GM18498 (cell line): ENCODE measurements around the gene RPS6KA5.
A peak's percentile ranks its signal among the peaks of the same experiment; 100 is the strongest.
"Not testable (repeated sequence)": the region's sequence is repeated elsewhere in the genome, so short reads cannot be mapped to it uniquely, and the experiment has no call there.

Source experiments
- ATAC-seq: cut with Tn5 transposase; IDR thresholded peaks from one replicate; pipeline ENCODE4 v1.9.1; 2021; ENCODE audit warnings: mild to moderate bottlenecking, moderate library complexity; ENCODE audit not compliant: unreplicated experiment

RPS6KA5 gene

GRCh38 chr14:91068642-91069041, 8.2 kb upstream of the RPS6KA5 start:
- ATAC-seq = no peak

DNA sequence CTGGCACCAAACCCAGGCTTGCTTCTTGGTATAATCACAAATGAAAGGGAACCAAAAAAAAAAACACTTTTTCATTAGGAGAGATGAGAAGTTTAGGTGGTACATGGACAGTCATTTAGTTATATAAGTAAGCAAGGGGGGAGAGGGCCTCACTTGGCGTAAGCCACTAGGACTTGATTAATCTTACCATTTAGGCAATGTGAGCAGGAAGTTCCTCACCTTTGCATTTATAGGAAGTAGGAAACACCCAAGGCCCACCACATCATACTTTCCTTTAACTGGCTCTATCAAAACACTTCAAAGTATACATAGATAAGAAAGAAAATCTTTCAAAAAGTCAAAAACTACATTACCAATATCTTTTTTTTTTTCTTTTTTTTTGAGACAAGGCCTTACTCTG, 6.7 kb upstream of the RPS6KA5 start:
- no peak for ATAC-seq

- ATAC-seq = no peak
Measured at GRCh38 chr14:91065266-91065665, 4.8 kb upstream of the RPS6KA5 start.

DNA sequence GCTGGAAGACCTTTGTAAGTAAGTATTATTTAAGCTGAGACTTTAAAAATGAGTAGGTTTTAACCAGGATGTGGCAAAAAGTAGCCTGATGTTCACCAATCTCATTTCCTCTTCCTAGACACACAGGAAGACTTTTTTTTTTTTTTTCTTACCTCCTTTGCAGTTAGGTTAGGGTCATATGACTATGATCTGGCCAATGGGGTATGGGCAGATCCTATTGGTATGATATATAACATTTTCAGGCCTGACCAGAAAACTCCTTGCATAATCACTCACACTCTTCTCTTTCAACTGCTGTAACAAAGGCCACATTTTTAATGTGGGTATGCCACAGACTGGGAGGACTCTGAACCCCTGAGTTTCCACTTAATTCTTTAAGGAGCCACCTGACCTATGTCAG, 2.7 kb upstream of the RPS6KA5 start:
- ATAC-seq = no peak

DNA sequence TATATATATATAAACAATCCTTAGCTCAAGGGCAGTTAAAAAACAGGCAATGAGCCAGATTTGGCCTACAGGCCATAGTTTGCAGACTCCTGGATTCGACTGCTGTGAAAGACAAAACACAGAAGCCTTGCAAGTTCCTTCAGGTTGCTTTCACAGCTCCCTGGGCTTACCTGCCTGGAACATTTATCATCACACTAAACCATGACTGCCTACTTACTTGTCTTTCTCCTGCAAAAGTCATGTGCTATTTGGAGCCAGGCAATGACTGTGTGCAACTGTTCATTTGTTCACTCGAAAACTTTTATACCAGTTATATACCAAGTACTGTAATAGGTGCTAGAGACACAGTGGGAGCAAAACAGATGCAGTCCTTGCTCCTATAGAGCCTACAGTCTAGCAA, 2.2 kb upstream of the RPS6KA5 start:
- no peak for ATAC-seq

GRCh38 chr14:91061056-91061887, 831 bp upstream of the RPS6KA5 start:
- ATAC-seq = no peak

DNA sequence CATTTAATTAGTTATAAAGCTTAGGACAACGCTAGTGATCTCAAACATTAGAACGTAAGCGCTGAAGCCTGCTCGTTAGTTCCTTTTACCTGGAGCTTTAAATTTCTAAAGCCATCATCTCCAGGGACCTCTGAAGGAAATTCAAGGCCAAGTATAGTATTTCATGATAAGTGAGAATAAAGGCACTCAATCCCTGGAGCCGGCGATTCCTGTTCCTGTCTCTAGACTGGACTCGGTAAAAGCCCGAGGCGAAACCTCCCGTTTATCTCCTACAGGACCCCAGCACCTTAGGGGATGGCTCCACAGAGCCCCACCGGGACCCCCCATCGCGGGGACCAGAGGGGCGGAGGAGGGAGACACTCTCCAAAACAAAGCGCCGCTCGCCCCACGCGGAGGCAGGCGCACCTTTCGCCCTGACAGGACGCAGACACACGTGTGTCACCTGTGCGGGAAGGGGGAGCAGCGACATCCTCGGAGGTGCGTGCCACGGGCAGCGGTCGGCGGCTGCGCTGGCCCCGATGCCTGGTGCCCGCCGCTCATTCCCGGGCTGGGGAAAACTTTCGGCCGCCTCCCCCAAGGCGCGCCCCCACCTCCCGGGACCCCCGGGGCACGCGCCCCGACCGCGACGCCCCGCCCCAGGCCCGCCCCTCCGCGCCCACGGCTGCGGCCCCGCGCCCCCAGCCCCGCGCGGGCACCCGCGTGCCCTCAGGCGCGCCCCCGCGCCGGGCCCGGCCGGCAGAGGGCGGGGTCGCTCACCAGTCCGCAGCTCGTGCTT, 678 bp downstream of the RPS6KA5 start:
- peak; percentile 38 for ATAC-seq

DNA sequence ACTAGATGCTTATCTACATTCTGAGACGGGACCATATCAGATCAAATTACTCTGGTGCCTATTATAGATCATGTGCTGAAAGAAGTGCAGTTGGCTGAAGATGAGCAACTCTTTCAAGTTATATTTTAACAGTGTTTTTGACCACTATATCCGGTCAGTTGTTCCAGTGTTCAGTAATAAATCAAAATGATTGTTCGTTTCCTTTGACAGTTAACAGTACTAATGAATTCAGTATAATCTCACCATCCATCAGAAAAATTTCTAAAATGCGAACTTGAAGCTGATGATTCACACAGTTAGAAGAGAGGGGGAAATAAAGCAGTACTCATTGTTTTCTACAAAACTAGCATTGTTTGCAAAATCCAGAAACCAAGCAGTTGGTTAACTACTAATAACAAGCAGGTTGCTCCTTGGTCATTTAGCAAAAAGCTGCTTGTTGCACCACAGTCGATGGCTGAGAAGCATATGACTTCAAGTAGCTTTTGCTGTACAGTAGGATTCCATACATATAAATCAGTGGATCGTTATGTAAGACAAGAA, 2.3 kb downstream of the RPS6KA5 start:
- no peak for ATAC-seq

GRCh38 chr14:91056361-91056760, 4.1 kb downstream of the RPS6KA5 start:
- no peak for ATAC-seq

DNA sequence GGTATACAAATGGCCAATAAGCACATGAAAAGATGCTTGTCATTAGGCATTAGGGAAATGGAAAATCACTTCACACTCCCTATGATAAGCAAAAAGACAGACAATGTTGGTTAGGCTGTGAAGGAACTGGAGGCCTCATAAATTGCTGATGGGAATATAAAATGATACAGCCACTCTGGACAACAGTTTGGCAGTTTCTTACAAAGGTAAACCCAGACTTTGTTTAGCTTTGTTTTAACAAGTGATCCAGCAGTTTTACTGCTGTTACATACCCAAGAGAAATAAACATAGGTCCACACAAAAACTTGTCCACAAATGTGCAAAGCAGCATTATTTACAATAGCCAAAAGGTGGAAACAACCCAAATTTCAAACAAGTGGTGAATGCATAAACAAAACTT, 5.4 kb downstream of the RPS6KA5 start:
- no peak for ATAC-seq

DNA sequence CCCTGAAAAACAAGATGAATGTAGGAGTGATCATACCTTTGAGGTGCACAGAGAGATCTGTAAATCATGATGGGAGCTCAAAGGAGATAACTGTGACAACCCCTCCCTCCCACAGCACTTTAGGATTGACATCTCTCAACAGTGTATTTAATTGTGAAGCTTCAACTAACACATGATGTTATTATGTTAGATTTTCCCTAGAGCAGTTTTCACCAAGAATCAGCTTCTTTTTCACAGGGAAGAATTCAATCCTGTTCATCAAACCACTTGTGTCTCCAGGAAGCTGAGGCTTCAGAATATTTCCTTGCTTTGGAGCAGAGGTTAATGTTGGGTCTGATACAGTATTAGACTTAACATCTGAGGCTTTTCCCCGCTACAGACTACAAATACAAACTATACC, 11.8 kb downstream of the RPS6KA5 start:
- ATAC-seq = no peak

DNA sequence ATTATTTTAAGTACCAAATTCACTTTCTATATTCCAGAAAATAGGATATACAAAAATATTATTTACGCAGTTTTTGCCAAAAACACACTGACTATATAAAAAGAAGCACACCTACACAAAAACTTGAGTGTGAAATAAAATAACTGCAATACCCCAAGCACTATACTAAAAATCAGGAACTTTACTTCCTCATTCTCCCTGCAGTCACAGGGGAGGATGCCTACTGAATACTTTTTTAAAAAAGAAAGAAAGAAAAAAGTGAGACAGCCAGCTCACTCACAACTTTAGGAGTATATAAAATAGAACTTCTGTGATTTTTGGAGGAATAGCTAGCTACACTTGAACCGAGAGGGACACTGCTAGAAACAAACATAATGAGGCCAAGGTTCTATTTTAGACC, 12.2 kb downstream of the RPS6KA5 start:
- ATAC-seq = no peak

GRCh38 chr14:91047174-91047753, 13.2 kb downstream of the RPS6KA5 start:
- ATAC-seq = no peak

- no peak for ATAC-seq
Measured at GRCh38 chr14:91046488-91047072, 13.9 kb downstream of the RPS6KA5 start.

GRCh38 chr14:91041450-91041849, 19.0 kb downstream of the RPS6KA5 start:
- no peak for ATAC-seq

DNA sequence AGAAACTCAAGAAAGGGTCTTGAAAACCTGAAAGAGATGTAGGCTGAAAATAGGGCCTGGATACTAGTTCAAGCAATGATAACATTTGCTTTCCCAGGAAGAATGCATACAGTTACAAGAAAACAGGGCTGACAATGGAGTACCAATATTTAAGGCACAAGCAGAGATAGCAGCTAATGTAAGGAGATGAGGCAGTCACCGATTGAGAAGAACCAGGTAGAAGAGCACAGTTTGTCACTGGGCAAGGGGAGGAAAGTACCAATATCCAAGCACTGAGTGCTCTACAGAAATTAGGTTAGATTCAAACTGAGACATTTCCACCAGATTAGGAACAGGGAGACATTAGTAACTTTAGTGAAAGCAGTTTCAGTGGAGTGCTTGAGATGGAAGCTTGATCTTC, 19.9 kb downstream of the RPS6KA5 start:
- ATAC-seq = no peak

DNA sequence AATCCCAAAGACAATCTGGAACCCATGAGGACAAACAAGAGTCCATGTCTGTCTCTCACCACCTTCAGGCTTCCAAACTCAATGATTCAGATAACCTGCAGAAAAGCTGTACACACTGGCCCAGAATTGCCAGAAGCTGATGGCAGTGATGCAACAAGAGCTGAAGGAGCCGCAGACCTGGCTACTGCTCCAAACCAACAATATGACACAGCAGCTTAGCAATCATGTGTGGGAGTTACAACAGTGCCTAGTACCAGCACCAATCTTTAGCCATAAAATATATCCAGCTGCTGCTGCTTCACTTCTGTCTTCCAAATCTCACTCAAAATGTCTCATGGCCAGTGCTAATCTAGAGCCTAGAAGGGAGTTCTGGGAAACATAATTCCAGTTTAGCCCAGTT, 22.0 kb downstream of the RPS6KA5 start:
- ATAC-seq = no peak

DNA sequence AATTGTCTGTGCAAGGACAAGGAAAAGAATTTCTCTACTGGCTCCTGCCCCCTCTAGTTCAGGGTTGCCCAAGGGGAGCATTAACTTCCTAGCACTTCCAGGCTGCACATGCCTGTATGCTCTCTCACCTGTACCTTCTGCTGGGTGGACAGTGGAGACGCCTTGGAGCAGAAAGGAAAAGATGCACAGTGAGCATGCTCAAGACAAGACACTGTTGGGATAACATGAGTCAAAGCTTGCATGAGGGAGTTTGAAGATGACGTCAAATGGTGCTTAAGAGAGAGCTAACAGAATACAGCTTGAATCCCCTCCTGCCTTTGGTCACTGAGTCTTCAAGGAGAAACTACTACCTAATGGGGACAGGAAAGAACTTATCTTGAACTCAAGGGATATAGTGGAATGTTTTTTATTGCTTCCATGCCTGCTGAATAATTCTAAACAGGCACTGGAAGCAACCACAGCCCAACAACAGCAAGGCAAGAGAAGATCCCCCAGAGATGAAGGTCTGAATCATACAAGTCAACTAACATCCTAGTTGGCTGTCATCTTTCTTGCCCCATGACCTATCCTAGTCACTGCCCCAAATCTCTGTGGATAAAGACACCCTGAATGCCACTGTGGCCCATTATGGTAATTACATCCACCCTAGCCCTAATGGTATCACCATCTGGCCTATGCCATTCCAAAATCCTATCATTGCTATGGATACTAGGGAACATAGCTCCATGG, 23.5 kb downstream of the RPS6KA5 start:
- ATAC-seq = no peak

GRCh38 chr14:91035855-91036254, 24.6 kb downstream of the RPS6KA5 start:
- peak; percentile 43 for ATAC-seq

DNA sequence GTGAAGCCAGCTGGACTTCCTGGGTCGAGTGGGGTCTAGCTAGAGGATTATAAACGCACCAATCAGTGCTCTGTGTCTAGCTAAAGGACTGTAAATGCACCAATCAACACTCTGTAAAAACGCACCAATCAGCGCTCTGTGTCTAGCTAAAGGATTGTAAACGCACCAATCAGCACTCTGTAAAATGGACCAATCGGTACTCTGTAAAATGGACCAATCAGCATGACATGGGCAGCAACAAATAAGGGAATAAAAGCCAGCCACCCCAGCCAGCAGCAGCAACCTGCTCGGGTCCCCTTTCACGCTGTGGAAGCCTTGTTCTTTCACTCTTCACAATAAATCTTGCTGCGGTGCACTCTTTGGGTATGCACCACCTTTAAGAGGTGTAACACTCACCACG, 26.1 kb downstream of the RPS6KA5 start:
- ATAC-seq = not testable (repeated sequence)

- ATAC-seq = no peak
Measured at GRCh38 chr14:91032248-91032647, 28.2 kb downstream of the RPS6KA5 start.
